Ectodermal cell (in vitro differentiated cells): ENCODE data around the gene NAMPT. TPM values are rescaled to one million over a fixed set of nuclear protein-coding genes. Genes with fewer than 3 reads are reported as not detected.
A peak's percentile ranks its signal among the peaks of the same experiment; 100 is the strongest.
"Not testable (repeated sequence)": the region's sequence is repeated elsewhere in the genome, so short reads cannot be mapped to it uniquely, and the experiment has no call there.

Source experiments
- H3K27ac ChIP-seq: 2 replicates; pipeline ENCODE4 v1.7.0; 2013; ENCODE audit warnings: mild to moderate bottlenecking, low read depth, low read length; ENCODE audit not compliant: insufficient read depth, poor library complexity, severe bottlenecking
- H3K27me3 ChIP-seq: 2 replicates; pipeline ENCODE4 v1.7.0; 2013; ENCODE audit warnings: mild to moderate bottlenecking, low read length; ENCODE audit not compliant: insufficient read depth, control insufficient read depth, poor library complexity, severe bottlenecking
- H3K36me3 ChIP-seq: one replicate; pipeline ENCODE4 v1.7.0; 2013; ENCODE audit warnings: low read length; ENCODE audit not compliant: control insufficient read depth, insufficient read depth
- H3K4me1 ChIP-seq: one replicate; pipeline ENCODE4 v1.7.0; 2013; ENCODE audit warnings: low read length; ENCODE audit not compliant: control insufficient read depth, insufficient read depth
- H3K4me3 ChIP-seq: 2 replicates; pipeline ENCODE4 v1.7.0; 2013; ENCODE audit warnings: low read depth, low read length, control low read depth; ENCODE audit not compliant: insufficient read depth
- H3K9me3 ChIP-seq: 2 replicates; pipeline ENCODE4 v1.7.0; 2013; ENCODE audit warnings: mild to moderate bottlenecking, low read length, moderate library complexity; ENCODE audit not compliant: control insufficient read depth
- WGBS, 2 experiments: methylation state at CpG; one replicate each; pipeline ENCODE4 v1.1.7; 2013; ENCODE audit warnings: missing lambda C conversion rate in 2 of 2; 5-methylcytosine and 5-hydroxymethylcytosine counted together
- polyA plus RNA-seq, 4 experiments: library from polyadenylated mRNA; stranded (reverse); fragments of 50-300 nt; gene quantifications; one replicate each; pipeline ENCODE4 v1.2.3, GENCODE V29; 2013

Gene NAMPT
- 62.0 TPM for polyA plus RNA-seq (2013, experiment 1 of 4)
- polyA plus RNA-seq (2013, experiment 2 of 4), result 60.9 TPM
- 50.2 TPM for polyA plus RNA-seq (2013, experiment 3 of 4)
- 51.0 TPM for polyA plus RNA-seq (2013, experiment 4 of 4)

DNA sequence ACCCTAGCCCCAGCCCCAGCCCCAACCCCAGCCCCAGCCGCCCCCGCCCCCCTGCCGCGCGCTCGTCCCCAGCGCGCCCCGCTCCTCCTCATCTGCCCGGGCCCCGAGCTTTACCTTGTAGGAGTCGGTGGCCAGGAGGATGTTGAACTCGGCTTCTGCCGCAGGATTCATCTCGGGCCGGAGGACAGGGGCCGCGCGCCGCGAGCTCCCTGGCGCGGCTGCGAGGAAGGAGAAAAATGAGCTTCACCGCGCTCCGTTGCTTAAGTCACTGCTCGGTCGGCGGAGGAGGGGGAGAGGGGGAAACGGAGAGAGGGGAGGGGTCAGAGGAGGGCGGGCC, at the start of gene NAMPT:
NAMPT (minus strand) TSS at position 270 of the 337 bp plus-strand sequence; CDS start at position 171, 99 bp downstream.
- Histone ChIP-seq H3K4me3 (peak within 1 kb of the TSS; percentile 68), H3K36me3 (no peaks in the 10 kb centered on the region), H3K27me3 (no peaks in the 10 kb centered on the region), H3K4me1 (peaks cover 7% of the 10 kb centered on the region), H3K27ac (peak within 1 kb of the TSS; percentile 99), H3K9me3 (no peaks in the 10 kb centered on the region)
- WGBS, 2 experiments, result 0% methylated on average over 32 of the region's 32 CpGs

DNA sequence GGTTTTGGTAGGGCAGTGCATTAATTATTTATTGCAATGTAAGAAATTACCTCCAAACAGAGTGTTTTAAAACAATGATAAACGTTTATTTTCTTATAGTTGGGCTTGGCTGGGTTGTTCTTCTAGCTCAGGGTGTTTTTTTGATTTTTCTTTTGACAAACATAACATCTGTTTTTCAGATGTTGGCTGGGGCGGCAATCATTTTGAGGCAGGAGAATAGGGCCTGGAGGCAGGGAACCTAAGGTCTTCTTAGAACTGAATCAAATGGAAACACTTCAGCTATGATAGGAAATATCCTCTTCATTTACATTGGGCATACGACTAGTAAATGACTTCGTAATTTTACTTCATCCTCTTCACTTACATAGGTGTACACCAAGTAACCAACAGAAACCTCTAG, 47.4 kb upstream of the NAMPT start:
- 90 to 95% methylated on average over 3 to 4 of the region's 4 CpGs for WGBS, 2 experiments

DNA sequence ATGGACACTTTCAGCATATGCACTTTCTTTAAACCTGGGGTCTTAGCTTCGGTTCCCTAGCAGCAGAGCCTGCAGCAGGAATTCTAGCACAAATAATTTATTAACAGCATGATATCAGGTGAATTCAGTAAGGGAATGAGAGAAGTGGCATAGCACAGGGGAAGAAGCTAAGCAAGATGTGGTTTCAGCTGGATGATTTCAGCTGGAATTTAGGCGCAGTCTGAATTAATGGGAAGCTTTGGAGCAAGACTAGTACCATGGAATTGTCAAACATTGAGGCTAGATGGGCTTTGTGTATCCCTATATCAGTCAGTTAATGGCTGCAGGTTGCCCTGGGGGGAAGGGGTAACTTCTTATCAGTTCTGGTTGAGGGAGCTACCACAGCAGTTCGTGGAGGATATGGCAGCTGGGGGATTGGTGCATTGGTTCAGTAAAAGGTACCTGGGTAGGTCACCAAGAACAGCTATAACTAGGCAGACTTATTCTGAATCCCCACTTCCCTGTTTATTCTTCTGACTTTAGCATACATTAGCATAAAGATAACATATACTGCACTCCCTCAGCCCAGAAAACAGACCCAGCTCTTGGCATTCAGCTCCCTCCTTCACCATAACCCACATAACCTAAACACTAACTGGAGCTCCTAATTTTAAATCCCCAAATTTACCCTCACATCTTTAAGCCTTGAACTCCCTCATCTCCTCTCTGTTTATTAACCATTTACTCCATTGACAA, 46.8 kb upstream of the NAMPT start:
- Histone ChIP-seq H3K9me3 (no peaks in the 10 kb centered on the region), H3K27ac (no peak overlapping the region), H3K4me1 (no peaks in the 10 kb centered on the region), H3K27me3 (no peaks in the 10 kb centered on the region), H3K4me3 (no peak overlapping the region), H3K36me3 (no peaks in the 10 kb centered on the region)
- 78 to 81% methylated on average over 3 of the region's 3 CpGs for WGBS, 2 experiments

More for the DNA sequence above, 47.4 kb upstream of the NAMPT start:
- H3K9me3 ChIP-seq, result peaks cover 3% of the 10 kb centered on the region
- no peak overlapping the region for H3K4me3 ChIP-seq
- H3K4me1 ChIP-seq, result no peaks in the 10 kb centered on the region
- no peaks in the 10 kb centered on the region for H3K27me3 ChIP-seq
- H3K27ac ChIP-seq, result no peak overlapping the region
- no peaks in the 10 kb centered on the region for H3K36me3 ChIP-seq

GRCh38 chr7:106329971-106330733, 45.4 kb upstream of the NAMPT start:
- no peaks in the 10 kb centered on the region for H3K4me1 ChIP-seq
- H3K36me3 ChIP-seq, result no peaks in the 10 kb centered on the region
- no peak overlapping the region for H3K4me3 ChIP-seq
- H3K27me3 ChIP-seq, result no peaks in the 10 kb centered on the region
- H3K27ac ChIP-seq, result no peak overlapping the region
- H3K9me3 ChIP-seq, result no peaks in the 10 kb centered on the region

DNA sequence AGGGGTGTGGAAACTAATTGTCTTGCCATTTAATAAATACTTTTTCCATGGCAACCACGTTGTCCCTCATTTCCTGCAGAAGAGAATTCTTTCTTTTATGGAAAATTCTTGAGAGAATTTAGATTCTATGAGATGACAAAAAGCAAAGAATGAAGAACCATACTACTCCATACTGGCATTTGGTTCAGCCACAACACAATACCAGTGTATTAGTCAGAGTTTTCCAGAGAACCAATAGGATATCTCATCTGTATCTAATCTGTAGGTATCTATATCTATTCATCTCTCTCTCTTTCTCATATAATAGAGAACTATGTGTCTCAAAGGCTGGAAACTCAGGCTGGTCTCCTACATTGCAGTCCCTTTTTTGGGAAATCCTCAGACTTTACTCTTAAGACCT, 44.6 kb upstream of the NAMPT start:
- WGBS, 2 experiments, result no CpG with 5 or more reads among the region's 1 CpG
- Histone ChIP-seq H3K36me3 (no peaks in the 10 kb centered on the region), H3K27me3 (no peaks in the 10 kb centered on the region), H3K27ac (no peak overlapping the region), H3K9me3 (no peaks in the 10 kb centered on the region), H3K4me3 (no peak overlapping the region), H3K4me1 (no peaks in the 10 kb centered on the region)

- Histone ChIP-seq H3K4me3 (no peak overlapping the region), H3K36me3 (no peaks in the 10 kb centered on the region)
These were observed 43.0 kb upstream of the NAMPT start for GRCh38 chr7:106327538-106328481.

GRCh38 chr7:106326594-106327537, 42.1 kb upstream of the NAMPT start:
- H3K36me3 ChIP-seq, result no peaks in the 10 kb centered on the region
- H3K9me3 ChIP-seq, result no peaks in the 10 kb centered on the region
- no peak overlapping the region for H3K4me3 ChIP-seq
- H3K27me3 ChIP-seq, result no peaks in the 10 kb centered on the region
- H3K4me1 ChIP-seq, result no peaks in the 10 kb centered on the region
- 91 to 92% methylated on average over 7 of the region's 7 CpGs for WGBS, 2 experiments
- no peak overlapping the region for H3K27ac ChIP-seq

More at GRCh38 chr7:106327538-106328481, 43.0 kb upstream of the NAMPT start:
- Histone ChIP-seq H3K9me3 (no peaks in the 10 kb centered on the region), H3K4me1 (no peaks in the 10 kb centered on the region), H3K27ac (no peak overlapping the region), H3K27me3 (no peaks in the 10 kb centered on the region)
- 96 to 97% methylated on average over 9 to 11 of the region's 11 CpGs for WGBS, 2 experiments

GRCh38 chr7:106324509-106324908, 39.7 kb upstream of the NAMPT start:
- H3K9me3 ChIP-seq, H3K4me3 ChIP-seq, H3K4me1 ChIP-seq, H3K36me3 ChIP-seq, H3K27me3 ChIP-seq, H3K27ac ChIP-seq: not testable (repeated sequence)
- WGBS, 2 experiments, result 100% methylated on average over 1 of the region's 2 CpGs; no CpG with 5 or more reads in 1 of the 2 experiments

DNA sequence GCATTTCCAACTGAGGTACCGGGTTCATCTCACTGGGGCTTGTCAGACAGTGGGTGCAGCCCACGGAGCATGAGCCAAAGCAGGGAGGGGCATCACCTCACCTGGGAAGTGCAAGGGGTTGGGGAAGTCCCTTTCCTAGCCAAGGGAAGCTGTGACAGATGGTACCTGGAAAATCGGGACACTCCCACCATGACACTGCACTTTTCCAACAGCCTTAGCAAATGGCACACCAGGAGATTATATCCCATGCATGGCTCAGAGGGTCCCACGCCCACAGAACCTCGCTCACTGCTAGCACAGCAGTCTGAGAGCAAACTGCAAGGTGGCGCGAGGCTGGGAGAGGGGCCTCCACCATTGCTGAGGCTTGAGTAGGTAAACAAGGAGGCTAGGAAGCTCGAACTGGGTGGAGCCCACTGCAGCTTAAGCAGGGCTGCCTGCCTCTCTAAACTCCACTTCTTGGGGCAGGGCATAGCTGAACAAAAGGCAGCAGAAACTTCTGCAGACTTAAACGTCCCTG, 35.5 kb upstream of the NAMPT start:
- not testable (repeated sequence) for H3K4me3 ChIP-seq, H3K36me3 ChIP-seq, H3K27me3 ChIP-seq, H3K4me1 ChIP-seq, H3K9me3 ChIP-seq, H3K27ac ChIP-seq
- 94 to 95% methylated on average over 9 of the region's 9 CpGs for WGBS, 2 experiments
